K562 (cell line): ENCODE data around the gene VPS4A. TPM values are rescaled to one million over a fixed set of nuclear protein-coding genes. Genes with fewer than 3 reads are reported as not detected.
A peak's percentile ranks its signal among the peaks of the same experiment; 100 is the strongest.

ENCODE experiments used
- ATAC-seq: fragments of 200-7000 bp; cut with Tn5 transposase; 3 replicates; pipeline ENCODE4 v1.9.1; 2020; ENCODE audit warnings: moderate library complexity
- BruUV-seq: library from RNA; stranded (reverse); fragments of 400-500 nt; replicated peaks from 2 replicates; lab custom pipeline; 2021; lab: Mats Ljungman, UMichigan
- CTCF ChIA-PET: fragments of 300-600 bp; formaldehyde crosslinking; extraction: SDS; loops from one replicate; lab custom pipeline; 2021; ENCODE audit warnings: low intra/inter-chr PET ratio; lab: Yijun Ruan, JAX
- POLR2A ChIA-PET: fragments of 300-600, 350-650 bp; sonication (Branson Sonifier 250); formaldehyde crosslinking; extraction: SDS; loops from one replicate; lab custom pipeline; 2021; ENCODE audit warnings: antibody characterized with exemption, inconsistent platforms; lab: Yijun Ruan, JAX
- DNase-seq, 4 experiments: peaks; one replicate each; pipeline versions ENCODE4 v3.0.0 to v3.0.0-alpha.2; 2011 to 2018; ENCODE audit warnings: low spot score in 3 of 4, mixed read lengths in 3 of 4; ENCODE audit errors: extremely low read depth in 1 of 4
- FAIRE-seq: peaks from 2 replicates; lab custom pipeline; 2011; peaks lifted over from hg19 to GRCh38; lab: Jason Lieb, UNC
- H2AFZ ChIP-seq: 2 replicates; pipeline ENCODE4 v1.6.0; 2011; ENCODE audit warnings: low read depth, low read length, control low read depth, inconsistent platforms
- H3K27ac ChIP-seq: fragments of 200-600 bp; 3 replicates; pipeline ENCODE4 v1.8.0; 2011; ENCODE audit warnings: low read depth, mild to moderate bottlenecking, control low read depth, inconsistent platforms, low read length, moderate library complexity, mixed read lengths; ENCODE audit errors: extremely low read depth
- H3K27me3 ChIP-seq, 2 experiments: fragments of 300-600 bp in 1 of 2; 2 replicates in 1 of 2; 3 replicates in 1 of 2; pipeline versions ENCODE4 v1.6.0 to v1.8.0; 2011; ENCODE audit warnings: inconsistent platforms in 2 of 2, low read length in 2 of 2, mild to moderate bottlenecking in 1 of 2, mixed read lengths in 1 of 2, moderate library complexity in 1 of 2; ENCODE audit not compliant: control insufficient read depth in 2 of 2, insufficient read depth in 2 of 2
- H3K36me3 ChIP-seq: fragments of 300-600 bp; 3 replicates; pipeline ENCODE4 v1.8.0; 2011; ENCODE audit warnings: mild to moderate bottlenecking, low read length, inconsistent platforms; ENCODE audit not compliant: control insufficient read depth, insufficient read depth
- H3K4me1 ChIP-seq, 2 experiments: fragments of 200-600 bp in 1 of 2; replicated peaks in 1 of 2; 2 replicates in 1 of 2; 3 replicates in 1 of 2; pipeline versions ENCODE4 v1.5.1 to v1.8.0; 2011; ENCODE audit warnings: inconsistent platforms in 2 of 2, low read length in 2 of 2, mild to moderate bottlenecking in 1 of 2, mixed read lengths in 1 of 2, moderate library complexity in 1 of 2; ENCODE audit not compliant: control insufficient read depth in 2 of 2, insufficient read depth in 2 of 2
- H3K4me2 ChIP-seq: 2 replicates; pipeline ENCODE4 v1.6.1; 2011; ENCODE audit warnings: low read length, control low read depth, inconsistent platforms, mixed read lengths; ENCODE audit not compliant: insufficient read depth
- H3K4me3 ChIP-seq: fragments of 200-600 bp; sonication (generic), shearing (Covaris generic); 2 replicates; pipeline ENCODE4 v1.5.1; 2016; ENCODE audit warnings: control low read depth, inconsistent platforms
- H3K79me2 ChIP-seq: fragments of 200-600 bp; 3 replicates; pipeline ENCODE4 v1.8.0; 2011; ENCODE audit warnings: low read length, inconsistent platforms; ENCODE audit not compliant: control insufficient read depth, insufficient read depth
- H3K9ac ChIP-seq, 2 experiments: 2 replicates each; pipeline versions ENCODE4 v1.6.0 to v1.6.1; 2011; ENCODE audit warnings: low read depth in 2 of 2, low read length in 2 of 2, control low read depth in 1 of 2, inconsistent platforms in 1 of 2, mild to moderate bottlenecking in 1 of 2, mixed read lengths in 1 of 2; ENCODE audit not compliant: insufficient read depth in 1 of 2
- H3K9me1 ChIP-seq: one replicate; pipeline ENCODE4 v1.6.0; 2011; ENCODE audit warnings: inconsistent platforms, mild to moderate bottlenecking, low read length, moderate library complexity; ENCODE audit not compliant: control insufficient read depth, insufficient read depth
- H3K9me3 ChIP-seq: replicated peaks from 2 replicates; pipeline ENCODE4 v1.5.1; 2011; ENCODE audit warnings: low read depth, low read length, inconsistent platforms; ENCODE audit not compliant: control insufficient read depth, insufficient read depth
- H4K20me1 ChIP-seq: replicated peaks from 2 replicates; pipeline ENCODE4 v1.6.1; 2011; ENCODE audit warnings: low read length, inconsistent platforms, mixed read lengths; ENCODE audit not compliant: control insufficient read depth, insufficient read depth
- CBFA2T3 ChIP-seq: fragments of 450-650 bp; IDR thresholded peaks from 2 replicates; pipeline ENCODE4 v1.6.1; 2017
- ELK3 ChIP-seq: fragments of 450-650 bp; formaldehyde crosslinking; IDR thresholded peaks from 2 replicates; pipeline ENCODE4 v1.4.0; 2020; ENCODE audit warnings: mild to moderate bottlenecking
- HCFC1 ChIP-seq: IDR thresholded peaks from 2 replicates; pipeline ENCODE4 v1.6.1; 2012; ENCODE audit warnings: low read depth, low read length, improper control_type of control experiment
- MCM2 ChIP-seq: fragments of 450-650 bp; IDR thresholded peaks from 2 replicates; pipeline ENCODE4 v1.6.1; 2017; ENCODE audit warnings: low read depth, mild to moderate bottlenecking
- POLR2B ChIP-seq: fragments of 450-650 bp; IDR thresholded peaks from 2 replicates; pipeline ENCODE4 v1.6.1; 2018; ENCODE audit warnings: low read depth; ENCODE audit not compliant: partially characterized antibody
- SOX6 ChIP-seq: fragments of 450-650 bp; IDR thresholded peaks from 2 replicates; pipeline ENCODE4 v1.6.1; 2014; ENCODE audit warnings: mild to moderate bottlenecking
- TAL1 ChIP-seq: fragments of 450-650 bp; IDR thresholded peaks from 2 replicates; pipeline ENCODE4 v1.6.1; 2016; ENCODE audit warnings: mild to moderate bottlenecking
- TGIF2 ChIP-seq: sonication (generic); formaldehyde crosslinking; IDR thresholded peaks from 2 replicates; pipeline ENCODE4 v1.8.1; 2022; ENCODE audit warnings: mild to moderate bottlenecking, missing genetic modification reagents, moderate library complexity
- ZNF175 ChIP-seq: fragments of 200-800 bp; sonication (Bioruptor generic); IDR thresholded peaks from 2 replicates; pipeline ENCODE4 v1.6.1; 2016; ENCODE audit warnings: low read depth, mild to moderate bottlenecking, missing genetic modification characterization, missing compliant biosample characterization
- WGBS: fragments of 100-300 bp; shearing (Covaris generic); methylation state at CpG from one replicate; pipeline ENCODE4 v1.1.6; 2016; ENCODE audit warnings: low coverage, mixed read lengths; ENCODE audit not compliant: insufficient coverage; ENCODE audit errors: missing lambda C conversion rate; 5-methylcytosine and 5-hydroxymethylcytosine counted together
- in situ Hi-C: fragments of 300-500 bp; cut with MboI; formaldehyde crosslinking; loops from 4 replicates; pipeline ENCODE4 v1.15.0; 2018; ENCODE audit warnings: inconsistent platforms, mixed read lengths
- intact Hi-C: fragments of 100-400 bp; cut with micrococcal nuclease; formaldehyde crosslinking; loops from 2 replicates; pipeline ENCODE4 v1.14.2; 2022
- polyA plus RNA-seq, 8 experiments: library from polyadenylated mRNA; depleted of rRNA in 4 of 8; stranded (reverse) in 5 of 8; unstranded in 3 of 8; fragments of >200 nt; fragmentation: Nextera tagmentation in 2 of 8; fragmentation: Illumina TruSeq in 1 of 8; extraction: Ambion mirVana in 2 of 8; extraction: Trizol in 1 of 8; gene quantifications; 2 replicates each; pipeline versions ENCODE4 v1.2.1 to v1.2.3, GENCODE V29; 2011 to 2014; ENCODE audit warnings: inconsistent platforms in 1 of 8, missing spikeins in 1 of 8
- total RNA-seq, 7 experiments: library from RNA; depleted of rRNA in 6 of 7; stranded (reverse); fragments of >200 nt in 6 of 7; fragmentation: Illumina TruSeq in 2 of 7; extraction: Trizol in 2 of 7; gene quantifications; 2 replicates each; pipeline versions ENCODE4 v1.2.1 to v1.2.3, GENCODE V29; 2011 to 2021; ENCODE audit warnings: low replicate concordance in 1 of 7

VPS4A gene
- total and polyA plus RNA-seq, 9 of the 15 experiments (the other 6 are each of a cell fraction or from before 2014, with no cell fraction given), result 7.6 to 45.4 (median 29.9) TPM

- ChIA-PET CTCF (no interaction called here), POLR2A (no interaction called here)
- BruUV-seq, result no TSS peak
- FAIRE-seq, result no peak
- 0 out of 2 replicates have a peak, but pooled peaks cover 3% of the 10 kb centered on the region for H4K20me1 ChIP-seq
- H3K9ac ChIP-seq, result no peak overlapping the region
- no peak overlapping the region for H3K4me2 ChIP-seq
- H3K27me3 ChIP-seq, result no peaks in the 10 kb centered on the region
- H3K36me3 ChIP-seq, result peaks cover 94% of the 10 kb centered on the region
- H3K9me1 ChIP-seq, result no peaks in the 10 kb centered on the region
- H3K9me3 ChIP-seq, result no peaks in the 10 kb centered on the region
- intact Hi-C loops (no loop called here), in situ Hi-C loops (no loop called here)
- peaks cover 2% of the 10 kb centered on the region; the same call in 2 of the 3 replicates for H3K79me2 ChIP-seq
- no peak for ATAC-seq
- no peak overlapping the region for H2AFZ ChIP-seq
- no peak overlapping the region for H3K4me3 ChIP-seq
- H3K27ac ChIP-seq, result no peak overlapping the region; the same call in 2 of the 3 replicates
- 84% methylated on average over 4 of the region's 4 CpGs for WGBS
- no peak for DNase-seq
- TF ChIP-seq TGIF2 (no peak), CBFA2T3 (peak; percentile 33; the same call in 1 of the 2 replicates), SOX6 (peak; percentile 22; the same call in 1 of the 2 replicates), TAL1 (peak; percentile 43; the same call in 1 of the 2 replicates), HCFC1 (no peak), MCM2 (no peak)
- peaks cover 0 to 10% of the 10 kb centered on the region in 2 experiments; a peak in 2 of 5 replicates for H3K4me1 ChIP-seq
Measured at GRCh38 chr16:69368866-69369265, 57.7 kb downstream of the VPS4A start.

GRCh38 chr16:69371564-69371963, 60.4 kb downstream of the VPS4A start:
- no peak for FAIRE-seq
- H3K36me3 ChIP-seq, result peaks cover 82% of the 10 kb centered on the region
- 0 out of 2 replicates have a peak, but pooled peaks cover 3% of the 10 kb centered on the region for H4K20me1 ChIP-seq
- DNase-seq, result no peak
- H3K4me3 ChIP-seq, result no peak overlapping the region
- no peaks in the 10 kb centered on the region for H3K9me3 ChIP-seq
- no peak overlapping the region for H3K4me2 ChIP-seq
- POLR2A ChIA-PET, result interaction anchor here (1.8 kb wide), 1 partner anchor 10 kb away, joined by 8 read pairs; no protein-coding TSS in a partner anchor
- CTCF ChIA-PET, result no interaction called here
- intact Hi-C loops, result no loop called here
- no peak overlapping the region for H3K27ac ChIP-seq
- peaks cover 0 to 10% of the 10 kb centered on the region in 2 experiments; a peak in 2 of 5 replicates for H3K4me1 ChIP-seq
- no peak overlapping the region for H3K9ac ChIP-seq
- H3K27me3 ChIP-seq, result no peaks in the 10 kb centered on the region
- no peak for ATAC-seq
- in situ Hi-C loops, result no loop called here
- BruUV-seq, result no TSS peak
- peaks cover 3% of the 10 kb centered on the region; the same call in 2 of the 3 replicates for H3K79me2 ChIP-seq
- no peaks in the 10 kb centered on the region for H3K9me1 ChIP-seq
- H2AFZ ChIP-seq, result no peak overlapping the region
- WGBS, result 100% methylated on average over 2 of the region's 2 CpGs
- TF ChIP-seq ZNF175 (CRISPR knock-in tag), result no peak
- no peak for TF ChIP-seq ELK3 (CRISPR knock-in tag)
- no peak for TF ChIP-seq POLR2B
